ENCODE data around the gene TREX2.

TREX2 gene

DNA sequence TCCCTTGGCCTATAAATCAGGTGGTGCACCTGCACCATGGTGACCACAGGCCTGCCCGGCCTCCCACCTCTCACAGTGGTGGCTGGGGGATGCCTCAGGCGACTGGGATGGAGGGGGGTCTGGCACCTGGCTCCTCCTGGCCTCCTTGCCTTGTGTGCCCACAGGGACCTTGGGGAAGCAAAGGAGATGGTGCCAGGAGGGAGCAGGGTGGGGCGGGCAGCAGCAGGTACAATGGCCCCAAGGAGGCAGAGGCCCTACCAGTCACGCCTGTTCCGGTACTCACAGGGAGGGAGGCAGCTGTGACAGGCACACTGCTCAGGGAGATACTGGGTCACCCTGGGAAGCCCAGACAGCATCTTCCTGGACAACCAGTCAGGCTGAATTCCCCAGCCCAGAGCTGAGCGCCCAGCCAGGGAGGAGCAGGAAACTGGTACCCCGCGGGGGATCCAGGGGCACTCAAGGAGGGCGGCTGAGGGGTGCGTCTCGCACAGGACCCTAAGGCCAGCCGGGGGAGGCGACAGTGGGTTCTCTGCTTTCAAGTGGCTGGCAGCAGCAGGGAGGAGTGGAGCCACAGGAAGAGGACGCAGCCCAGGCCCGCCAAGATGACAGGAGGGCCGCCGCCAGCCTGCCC, 1.2 kb upstream of the TREX2 start:
- TF ChIP-seq, protein P1, sequence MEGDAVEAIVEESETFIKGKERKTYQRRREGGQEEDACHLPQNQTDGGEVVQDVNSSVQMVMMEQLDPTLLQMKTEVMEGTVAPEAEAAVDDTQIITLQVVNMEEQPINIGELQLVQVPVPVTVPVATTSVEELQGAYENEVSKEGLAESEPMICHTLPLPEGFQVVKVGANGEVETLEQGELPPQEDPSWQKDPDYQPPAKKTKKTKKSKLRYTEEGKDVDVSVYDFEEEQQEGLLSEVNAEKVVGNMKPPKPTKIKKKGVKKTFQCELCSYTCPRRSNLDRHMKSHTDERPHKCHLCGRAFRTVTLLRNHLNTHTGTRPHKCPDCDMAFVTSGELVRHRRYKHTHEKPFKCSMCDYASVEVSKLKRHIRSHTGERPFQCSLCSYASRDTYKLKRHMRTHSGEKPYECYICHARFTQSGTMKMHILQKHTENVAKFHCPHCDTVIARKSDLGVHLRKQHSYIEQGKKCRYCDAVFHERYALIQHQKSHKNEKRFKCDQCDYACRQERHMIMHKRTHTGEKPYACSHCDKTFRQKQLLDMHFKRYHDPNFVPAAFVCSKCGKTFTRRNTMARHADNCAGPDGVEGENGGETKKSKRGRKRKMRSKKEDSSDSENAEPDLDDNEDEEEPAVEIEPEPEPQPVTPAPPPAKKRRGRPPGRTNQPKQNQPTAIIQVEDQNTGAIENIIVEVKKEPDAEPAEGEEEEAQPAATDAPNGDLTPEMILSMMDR (IDR thresholded peaks at IDR 0.05): no peak
- no peak for TF ChIP-seq ZFX (IDR thresholded peaks at IDR 0.05; ENCODE audit: borderline replicate concordance)
- H3K27ac ChIP-seq: no peak overlapping the region

DNA sequence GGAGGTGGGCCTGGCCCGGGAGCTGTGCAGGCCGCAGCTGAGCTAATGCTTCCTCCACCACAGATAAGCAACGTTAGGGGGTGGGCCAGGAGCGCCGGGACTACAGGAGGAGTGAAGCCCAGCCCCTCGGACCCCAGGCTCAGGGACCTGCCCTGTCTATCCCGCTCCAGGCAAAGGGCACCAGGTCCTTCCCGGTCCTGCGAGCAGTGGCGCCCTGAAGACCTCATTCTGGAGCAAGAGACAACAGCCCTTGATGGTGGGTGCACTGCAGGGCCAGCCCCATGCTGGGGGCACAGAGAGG, 730 bp upstream of the TREX2 start:
- no peak overlapping the region for H3K27ac ChIP-seq
- TF ChIP-seq ZFX (IDR thresholded peaks at IDR 0.05; ENCODE audit: borderline replicate concordance): no peak
- TF ChIP-seq, protein P1 (IDR thresholded peaks at IDR 0.05): no peak

DNA sequence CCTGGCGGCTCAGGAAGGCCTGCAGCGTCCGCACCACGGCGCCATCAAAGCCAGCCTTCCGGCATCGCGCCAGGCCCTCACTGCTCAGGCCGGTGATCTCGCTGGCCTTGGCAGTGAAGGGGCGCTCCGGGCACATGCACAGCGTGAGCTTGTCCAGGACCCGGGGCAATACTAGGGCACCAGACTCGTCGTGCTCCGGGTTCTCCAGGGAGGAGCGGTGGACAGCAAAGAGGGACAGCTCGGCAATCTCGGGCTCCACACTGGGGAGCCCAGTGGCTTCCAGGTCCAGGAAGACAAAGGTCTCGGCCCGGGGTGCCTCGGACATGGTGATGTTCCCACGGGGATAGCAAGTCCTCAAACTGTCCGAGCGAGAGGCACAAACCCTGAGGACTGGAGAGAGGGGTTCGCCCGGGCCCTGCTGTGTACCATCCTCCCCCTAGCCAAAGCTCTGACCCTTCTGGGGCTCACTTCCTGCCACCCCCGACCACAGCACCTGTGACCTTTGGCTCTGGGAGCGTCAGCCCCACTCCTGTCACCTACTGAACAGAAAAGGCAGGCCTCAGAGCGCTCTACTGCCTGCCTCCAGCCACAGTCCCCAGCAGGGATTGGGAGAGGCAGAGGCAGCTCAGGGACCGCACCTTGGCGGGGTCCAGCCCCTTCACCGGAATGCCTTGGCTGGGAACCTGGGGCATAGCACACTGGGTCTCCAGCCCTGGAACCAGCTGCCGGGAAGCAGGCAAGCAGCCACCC, 575 bp downstream of the TREX2 start:
- no peak for TF ChIP-seq ZFX (IDR thresholded peaks at IDR 0.05; ENCODE audit: borderline replicate concordance)
- TF ChIP-seq, protein P1 (IDR thresholded peaks at IDR 0.05): no peak

DNA sequence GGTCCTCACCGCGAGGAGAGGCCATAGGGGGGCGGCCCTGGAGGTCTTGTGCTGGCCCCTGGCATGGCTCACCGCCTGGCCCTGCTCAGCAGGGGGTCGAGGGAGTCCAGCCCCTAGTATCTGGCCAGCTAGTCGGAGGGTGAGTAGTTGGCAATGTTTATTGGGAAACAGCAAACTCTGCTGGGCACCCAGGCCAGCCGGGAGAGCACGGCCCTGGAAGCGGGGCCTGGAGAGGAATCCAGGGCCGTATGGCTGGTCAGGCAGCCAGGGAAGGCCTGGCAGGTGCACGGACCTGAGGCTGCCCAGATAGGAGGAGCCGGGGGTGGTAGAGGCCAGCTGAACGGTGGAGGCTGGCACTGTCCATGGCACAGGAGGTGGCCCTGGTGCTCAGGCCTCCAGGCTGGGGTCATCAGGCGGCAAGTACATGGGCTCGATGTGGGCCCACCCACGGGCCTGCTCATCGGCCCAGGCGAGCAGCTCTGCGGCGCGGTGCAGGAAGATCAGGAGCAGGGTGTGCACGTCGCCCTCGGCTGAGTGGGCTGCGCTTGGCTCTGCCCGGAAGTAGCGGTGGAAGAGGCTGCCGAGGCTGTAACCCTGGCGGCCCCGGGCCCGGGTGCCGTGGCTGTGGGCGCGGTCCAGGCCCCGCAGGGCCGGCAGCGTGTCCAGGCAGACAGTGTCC, 1.4 kb downstream of the TREX2 start:
- TF ChIP-seq, protein P1 (IDR thresholded peaks at IDR 0.05): no peak
- no peak for TF ChIP-seq ZFX (IDR thresholded peaks at IDR 0.05; ENCODE audit: borderline replicate concordance)
- no peak overlapping the region for H3K27ac ChIP-seq

More for the DNA sequence above, 575 bp downstream of the TREX2 start:
- H3K27ac ChIP-seq: no peak overlapping the region

DNA sequence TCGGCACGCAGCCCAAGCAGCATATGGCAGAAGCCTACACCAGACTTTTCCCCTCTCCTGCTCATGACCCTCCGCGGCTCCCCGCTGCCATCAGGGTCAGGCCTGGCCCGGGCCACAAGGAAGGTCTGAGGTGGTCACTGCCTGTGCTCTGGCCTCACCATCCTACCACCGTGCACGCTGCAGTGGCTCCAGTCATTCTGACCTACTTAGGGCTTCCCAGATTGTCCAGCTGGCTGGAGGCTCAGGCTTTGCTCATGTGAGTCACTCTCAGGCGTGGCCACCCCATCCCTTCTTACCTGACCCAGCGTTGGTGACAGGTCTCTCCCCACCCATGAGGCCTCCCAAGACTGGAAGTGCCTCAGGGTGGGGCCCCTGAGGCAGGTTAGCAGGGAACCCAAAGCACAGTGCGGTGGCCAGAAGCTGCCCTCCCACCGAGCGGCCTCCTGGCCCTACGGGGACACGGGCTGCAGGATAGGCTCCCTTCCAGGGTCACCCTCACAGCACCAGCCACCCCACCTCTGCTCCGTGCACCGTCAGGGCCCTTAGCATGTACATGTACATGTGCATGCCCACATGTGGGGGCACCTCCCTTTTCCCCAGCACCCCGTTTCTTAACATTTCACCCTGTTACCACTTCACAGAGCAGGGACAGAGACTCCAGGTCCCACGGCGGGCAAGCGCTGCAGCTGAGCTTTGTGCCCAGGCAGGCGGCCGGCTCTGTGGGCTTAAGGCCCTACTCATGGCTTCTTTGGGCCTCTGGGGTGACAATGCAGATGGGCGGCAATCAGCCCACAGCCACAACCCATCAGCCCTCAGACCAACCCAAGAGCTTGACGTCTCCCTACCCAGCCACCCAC, 2.2 kb downstream of the TREX2 start:
- no peak overlapping the region for H3K27ac ChIP-seq
- TF ChIP-seq ZFX (IDR thresholded peaks at IDR 0.05; ENCODE audit: borderline replicate concordance): no peak
- TF ChIP-seq, protein P1 (IDR thresholded peaks at IDR 0.05): no peak

DNA sequence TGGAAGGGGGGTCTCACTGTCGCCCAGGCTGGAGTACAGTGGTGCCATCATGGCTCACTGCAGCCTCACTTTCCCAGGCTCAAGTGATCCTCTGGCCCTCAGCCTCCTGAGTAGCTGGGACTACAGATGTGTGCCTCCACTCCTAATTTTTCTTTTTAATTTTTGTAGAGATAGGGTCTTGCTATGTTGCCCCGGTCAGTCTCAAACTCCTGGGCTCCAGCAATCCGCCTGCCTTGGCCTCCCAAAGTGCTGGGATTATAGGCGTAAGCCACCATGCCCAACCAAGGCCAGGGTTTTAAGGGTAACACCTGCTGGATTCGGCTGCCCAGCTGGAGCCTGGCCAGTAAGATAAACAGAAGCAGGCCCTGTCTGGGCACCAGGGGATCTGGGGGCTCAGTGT, 3.4 kb downstream of the TREX2 start:
- TF ChIP-seq, protein P1 (IDR thresholded peaks at IDR 0.05): no peak
- TF ChIP-seq ZFX (IDR thresholded peaks at IDR 0.05; ENCODE audit: borderline replicate concordance): no peak
- no peak overlapping the region for H3K27ac ChIP-seq
